SU-DHL-6 (cell line): ENCODE results near the gene FER1L5.

Experiments used
- H2AFZ ChIP-seq: fragments of 200-600 bp; sonication (generic); 2 replicates; pipeline ENCODE4 v1.6.1; 2014; ENCODE audit warnings: low read depth, mild to moderate bottlenecking, moderate library complexity, mixed read lengths, antibody characterized with exemption, low read length; ENCODE audit not compliant: severe bottlenecking
- H3F3A ChIP-seq: fragments of 200-600 bp; shearing (Covaris generic); 2 replicates; pipeline ENCODE4 v1.6.0; 2016; ENCODE audit warnings: antibody characterized with exemption, mild to moderate bottlenecking; ENCODE audit not compliant: insufficient read depth
- H3K27ac ChIP-seq: fragments of 200-600 bp; sonication (generic); 2 replicates; pipeline ENCODE4 v1.5.1; 2016; ENCODE audit warnings: low read depth, mild to moderate bottlenecking, low read length, moderate library complexity, mixed read lengths
- H3K27me3 ChIP-seq: fragments of 200-600 bp; sonication (generic), shearing (Covaris generic); 2 replicates; pipeline ENCODE4 v1.6.0; 2014; ENCODE audit warnings: mild to moderate bottlenecking, low read length
- H3K36me3 ChIP-seq: fragments of 200-600 bp; sonication (generic); 2 replicates; pipeline ENCODE4 v1.6.1; 2014; ENCODE audit warnings: mild to moderate bottlenecking, low read length, mixed read lengths
- H3K4me2 ChIP-seq: fragments of 300-600, 200-600 bp; shearing (Covaris generic), sonication (generic); 2 replicates; pipeline ENCODE4 v1.6.0; 2014; ENCODE audit warnings: low read length, low read depth, mild to moderate bottlenecking; ENCODE audit not compliant: poor library complexity, severe bottlenecking
- H3K4me3 ChIP-seq: fragments of 200-600 bp; sonication (generic); 2 replicates; pipeline ENCODE4 v1.5.1; 2014; ENCODE audit warnings: antibody characterized with exemption, low read length, mild to moderate bottlenecking, mixed read lengths; ENCODE audit not compliant: insufficient read depth, poor library complexity, severe bottlenecking
- H3K79me2 ChIP-seq: fragments of 200-600 bp; sonication (generic); 2 replicates; pipeline ENCODE4 v1.6.1; 2014; ENCODE audit warnings: mild to moderate bottlenecking, low read length, moderate library complexity; ENCODE audit not compliant: insufficient read depth
- H3K9ac ChIP-seq: fragments of 200-600 bp; sonication (generic); 2 replicates; pipeline ENCODE4 v1.7.0; 2014; ENCODE audit warnings: mild to moderate bottlenecking, low read length
- H3K9me2 ChIP-seq: fragments of 200-600 bp; sonication (generic); replicated peaks from 2 replicates; pipeline ENCODE4 v1.6.1; 2014; ENCODE audit warnings: low read length; ENCODE audit not compliant: insufficient read depth
- H3K9me3 ChIP-seq: fragments of 200-600 bp; sonication (generic); 2 replicates; pipeline ENCODE4 v1.6.1; 2014; ENCODE audit warnings: low read length, mixed read lengths; ENCODE audit not compliant: insufficient read depth
- H4K20me1 ChIP-seq: fragments of 200-600 bp; sonication (generic); 2 replicates; pipeline ENCODE4 v1.6.1; 2014; ENCODE audit warnings: low read depth, mild to moderate bottlenecking, antibody characterized with exemption, low read length, moderate library complexity, mixed read lengths
- CTCF ChIP-seq: fragments of 200-600 bp; sonication (generic); IDR thresholded peaks from one replicate; pipeline ENCODE4 v1.5.1; 2017; ENCODE audit warnings: antibody characterized with exemption, mild to moderate bottlenecking, low read length, moderate library complexity; ENCODE audit not compliant: insufficient read depth, poor library complexity, severe bottlenecking
- EZH2phosphoT487 ChIP-seq: fragments of 200-600 bp; sonication (generic), shearing (Covaris generic); conservative IDR thresholded peaks from 2 replicates; pipeline ENCODE4 v1.6.1; 2018; ENCODE audit warnings: mild to moderate bottlenecking, antibody characterized with exemption, low read length, moderate library complexity, mixed read lengths

The FER1L5 gene

GRCh38 chr2:96618596-96619283 lies 23.8 kb upstream of the FER1L5 start:
- Histone ChIP-seq H4K20me1 (no peaks in the 10 kb centered on the region), H3K4me3 (no peak overlapping the region), H3K27me3 (no peaks in the 10 kb centered on the region), H3K4me2 (no peak overlapping the region), H3K36me3 (peaks cover 10% of the 10 kb centered on the region; the same call in 1 of the 2 replicates), H3K9ac (no peak overlapping the region), H3K27ac (no peak overlapping the region), H3K9me2 (no peaks in the 10 kb centered on the region), H2AFZ (no peak overlapping the region), H3F3A (no peaks in the 10 kb centered on the region), H3K9me3 (no peaks in the 10 kb centered on the region), H3K79me2 (no peaks in the 10 kb centered on the region)
- TF ChIP-seq CTCF (no peak), EZH2phosphoT487 (no peak)

GRCh38 chr2:96622544-96622943 lies 20.0 kb upstream of the FER1L5 start:
- no peak overlapping the region for H3K9ac ChIP-seq
- peaks cover 9% of the 10 kb centered on the region; the same call in 1 of the 2 replicates for H3K36me3 ChIP-seq
- H3K27me3 ChIP-seq: no peaks in the 10 kb centered on the region
- H3K79me2 ChIP-seq: peaks cover 4% of the 10 kb centered on the region; the same call in 1 of the 2 replicates
- TF ChIP-seq CTCF: no peak
- no peak for TF ChIP-seq EZH2phosphoT487
- H3K4me2 ChIP-seq: no peak overlapping the region
- no peaks in the 10 kb centered on the region for H3K9me2 ChIP-seq
- H3F3A ChIP-seq: no peaks in the 10 kb centered on the region
- H2AFZ ChIP-seq: no peak overlapping the region
- no peaks in the 10 kb centered on the region for H4K20me1 ChIP-seq
- no peak overlapping the region for H3K27ac ChIP-seq
- H3K4me3 ChIP-seq: no peak overlapping the region
- no peaks in the 10 kb centered on the region for H3K9me3 ChIP-seq

GRCh38 chr2:96623116-96623515 lies 19.4 kb upstream of the FER1L5 start:
- no peaks in the 10 kb centered on the region for H3K9me2 ChIP-seq
- H3K4me3 ChIP-seq: no peak overlapping the region
- no peaks in the 10 kb centered on the region for H3K27me3 ChIP-seq
- no peak for TF ChIP-seq EZH2phosphoT487
- no peak for TF ChIP-seq CTCF
- H3K36me3 ChIP-seq: peaks cover 13% of the 10 kb centered on the region; the same call in 1 of the 2 replicates
- H3K79me2 ChIP-seq: peaks cover 4% of the 10 kb centered on the region; the same call in 1 of the 2 replicates
- H3K9me3 ChIP-seq: no peaks in the 10 kb centered on the region
- H4K20me1 ChIP-seq: no peaks in the 10 kb centered on the region
- H3K9ac ChIP-seq: no peak overlapping the region
- H3K4me2 ChIP-seq: no peak overlapping the region
- no peak overlapping the region for H3K27ac ChIP-seq
- H3F3A ChIP-seq: no peaks in the 10 kb centered on the region
- no peak overlapping the region for H2AFZ ChIP-seq
